K562 treated with DMSO at 1 percent for 12 hours (cell line): ENCODE results near the gene GK2. TPM values are rescaled to one million over a fixed set of nuclear protein-coding genes. Genes with fewer than 3 reads are reported as not detected.

Experiments
- total RNA-seq: library from RNA; unstranded; fragments of 300-600 nt; gene quantifications from 2 replicates; pipeline ENCODE4 v1.2.3, GENCODE V29; 2022; ENCODE audit not compliant: insufficient read depth

The GK2 gene
- total RNA-seq, result not detected in 2 replicates

DNA sequence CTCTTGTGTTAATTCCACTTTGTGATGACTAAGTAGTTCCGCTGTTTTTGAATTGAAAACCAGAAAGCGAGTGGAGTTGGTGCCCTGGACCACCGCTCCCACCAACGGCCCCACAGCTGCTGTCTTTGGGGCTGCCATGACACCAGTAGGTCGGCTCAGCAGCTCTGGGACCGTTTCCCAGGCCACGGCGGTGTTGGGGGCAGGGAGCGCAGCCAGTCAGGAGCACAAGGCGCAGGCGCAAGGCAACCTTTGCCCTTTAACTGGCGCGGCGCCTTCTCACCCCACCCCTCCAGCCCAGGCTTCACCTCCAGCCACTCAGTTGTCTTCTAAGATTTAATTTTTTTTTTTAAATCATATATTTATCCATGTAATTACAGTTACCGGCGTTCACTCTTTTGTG is at the start of gene GK2:
Gene GK2 (minus strand): TSS at position 166 of the 400 bp plus-strand sequence. CDS start 28 bp downstream, at position 138.

Other genes with a start within 250 kb of the GK2 start
- gene NAA11, start 82.2 kb downstream of the GK2 start, total RNA-seq, result 24.8 and 47.3 TPM in 2 replicates